Ectodermal cell (in vitro differentiated cells): ENCODE results near the gene CDH4.

Source experiments
- H3K27ac ChIP-seq: 2 replicates; pipeline ENCODE4 v1.7.0; 2013; ENCODE audit warnings: mild to moderate bottlenecking, low read depth, low read length; ENCODE audit not compliant: insufficient read depth, poor library complexity, severe bottlenecking
- H3K27me3 ChIP-seq: 2 replicates; pipeline ENCODE4 v1.7.0; 2013; ENCODE audit warnings: mild to moderate bottlenecking, low read length; ENCODE audit not compliant: insufficient read depth, control insufficient read depth, poor library complexity, severe bottlenecking
- H3K36me3 ChIP-seq: one replicate; pipeline ENCODE4 v1.7.0; 2013; ENCODE audit warnings: low read length; ENCODE audit not compliant: control insufficient read depth, insufficient read depth
- H3K4me1 ChIP-seq: one replicate; pipeline ENCODE4 v1.7.0; 2013; ENCODE audit warnings: low read length; ENCODE audit not compliant: control insufficient read depth, insufficient read depth
- H3K4me3 ChIP-seq: 2 replicates; pipeline ENCODE4 v1.7.0; 2013; ENCODE audit warnings: low read depth, low read length, control low read depth; ENCODE audit not compliant: insufficient read depth
- H3K9me3 ChIP-seq: 2 replicates; pipeline ENCODE4 v1.7.0; 2013; ENCODE audit warnings: mild to moderate bottlenecking, low read length, moderate library complexity; ENCODE audit not compliant: control insufficient read depth
- WGBS, 2 experiments: methylation state at CpG; one replicate each; pipeline ENCODE4 v1.1.7; 2013; ENCODE audit warnings: missing lambda C conversion rate in 2 of 2; 5-methylcytosine and 5-hydroxymethylcytosine counted together

The CDH4 gene

DNA sequence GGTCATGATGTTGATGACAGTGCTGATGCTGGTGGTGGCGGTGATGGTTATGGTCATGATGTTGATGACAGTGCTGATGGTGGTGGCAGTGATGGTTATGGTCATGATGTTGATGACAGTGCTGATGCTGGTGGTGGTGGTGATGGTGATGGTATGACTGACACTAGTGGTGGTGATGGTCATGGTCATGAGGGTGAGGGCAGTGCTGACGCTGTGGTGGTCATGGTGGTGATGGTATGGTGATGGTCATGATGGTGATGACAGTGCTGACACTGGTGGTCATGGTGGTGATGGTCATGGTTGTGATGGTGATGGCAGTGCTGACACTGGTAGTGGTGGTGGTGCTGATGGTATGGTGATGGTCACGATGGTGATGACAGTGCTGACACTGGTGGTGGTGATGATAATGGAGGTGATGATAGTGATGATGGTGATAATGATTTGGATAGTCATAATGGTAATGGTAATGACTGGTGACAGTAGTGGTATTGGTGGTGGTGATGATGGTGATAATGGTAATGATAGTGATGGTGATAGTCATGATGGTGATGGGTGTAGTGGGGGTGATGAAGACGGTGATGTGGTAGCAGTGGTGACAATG is 206.2 kb downstream of the CDH4 start:
- Histone ChIP-seq H3K4me3 (no peak overlapping the region), H3K27me3 (no peaks in the 10 kb centered on the region), H3K27ac (no peak overlapping the region), H3K4me1 (no peaks in the 10 kb centered on the region), H3K9me3 (no peaks in the 10 kb centered on the region), H3K36me3 (no peaks in the 10 kb centered on the region)
- WGBS, 2 experiments: 95 to 97% methylated on average over 4 of the region's 4 CpGs

DNA sequence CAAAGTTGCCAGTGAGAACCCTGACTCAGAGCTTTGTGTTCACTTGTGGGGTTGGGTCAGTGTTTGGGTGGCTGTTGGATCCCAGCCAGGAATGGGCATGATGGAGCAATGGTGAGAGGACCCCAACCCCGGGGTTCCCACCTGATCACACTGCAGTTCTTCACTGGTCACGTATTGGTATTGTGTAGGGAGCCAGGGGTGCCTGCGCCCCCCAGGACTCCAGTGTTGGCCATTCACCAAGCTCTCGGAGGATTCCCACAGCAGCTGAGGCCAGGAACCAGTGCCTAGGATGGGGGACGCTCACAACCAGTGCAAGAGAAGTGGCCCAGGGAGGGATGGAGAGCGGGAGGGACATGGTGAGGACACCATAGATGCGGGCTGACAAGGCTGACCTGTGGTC is 207.2 kb downstream of the CDH4 start:
- Histone ChIP-seq H3K27ac (no peak overlapping the region), H3K4me3 (no peak overlapping the region), H3K27me3 (no peaks in the 10 kb centered on the region), H3K4me1 (no peaks in the 10 kb centered on the region), H3K36me3 (no peaks in the 10 kb centered on the region), H3K9me3 (no peaks in the 10 kb centered on the region)
- WGBS, 2 experiments: 96% methylated on average over 7 of the region's 7 CpGs

DNA sequence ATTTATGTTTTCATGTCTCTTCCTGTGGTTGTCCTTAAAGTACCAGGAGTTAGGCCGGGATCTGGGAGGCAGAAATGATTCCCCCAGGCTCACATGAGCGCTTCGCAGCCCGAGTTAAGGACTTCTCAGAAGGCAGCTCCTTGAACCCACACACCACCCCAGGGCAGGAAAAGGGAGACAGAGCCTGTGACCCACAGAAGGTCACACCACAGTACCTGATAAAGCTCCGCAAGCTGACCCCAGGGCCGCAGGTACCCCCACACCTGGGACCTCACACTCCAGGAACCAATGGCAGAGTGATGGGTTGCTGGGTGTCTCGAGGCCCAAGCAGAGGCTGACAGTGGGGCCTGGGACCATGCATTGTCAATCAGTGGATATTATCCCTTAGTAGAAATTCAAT is 207.6 kb downstream of the CDH4 start:
- H3K27me3 ChIP-seq: no peaks in the 10 kb centered on the region
- H3K27ac ChIP-seq: no peak overlapping the region
- H3K36me3 ChIP-seq: no peaks in the 10 kb centered on the region
- no peaks in the 10 kb centered on the region for H3K4me1 ChIP-seq
- 83 to 88% methylated on average over 6 to 7 of the region's 7 CpGs for WGBS, 2 experiments
- H3K4me3 ChIP-seq: no peak overlapping the region
- H3K9me3 ChIP-seq: no peaks in the 10 kb centered on the region

DNA sequence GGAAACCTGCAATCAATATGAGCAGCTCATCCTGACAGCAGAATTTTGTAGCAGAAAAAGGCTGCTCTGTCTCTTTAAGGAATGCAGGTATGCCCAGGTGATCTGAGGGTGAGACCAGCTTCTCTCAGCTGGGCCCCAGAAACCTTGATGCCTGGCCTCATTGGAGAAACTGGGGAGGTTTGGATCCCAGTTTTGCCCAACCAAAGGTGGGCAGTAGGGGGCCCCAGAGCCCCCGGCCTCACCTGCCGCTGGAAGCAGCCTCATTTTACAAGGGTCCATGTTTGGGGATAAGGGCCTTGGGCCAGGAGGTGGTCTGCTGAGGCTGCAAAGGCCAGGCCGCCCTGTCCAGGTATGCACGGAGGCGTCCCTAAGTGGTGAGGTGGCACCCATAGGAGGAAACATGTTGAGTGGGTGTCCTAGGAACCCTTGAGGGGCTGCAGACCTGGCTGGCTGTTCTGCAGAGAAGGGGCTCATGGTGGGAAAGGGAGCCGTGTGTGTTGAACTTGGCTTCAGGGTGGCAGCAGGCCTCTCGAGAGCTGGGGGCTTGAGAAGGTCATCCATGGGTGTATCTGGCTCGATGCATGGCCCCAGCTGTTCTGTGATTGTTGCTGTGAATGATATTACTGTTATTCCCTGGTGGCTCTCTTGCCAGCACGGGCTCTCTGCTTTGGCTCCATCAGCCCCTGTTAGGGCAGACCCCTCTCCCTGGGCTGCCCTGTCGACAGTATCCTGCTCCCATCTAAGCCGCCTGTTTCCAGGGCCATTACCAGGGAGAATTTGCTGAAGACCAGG is 208.4 kb downstream of the CDH4 start:
- no peaks in the 10 kb centered on the region for H3K9me3 ChIP-seq
- H3K4me3 ChIP-seq: no peak overlapping the region
- 93 to 96% methylated on average over 11 of the region's 11 CpGs for WGBS, 2 experiments
- no peak overlapping the region for H3K27ac ChIP-seq
- no peaks in the 10 kb centered on the region for H3K27me3 ChIP-seq
- H3K36me3 ChIP-seq: no peaks in the 10 kb centered on the region
- H3K4me1 ChIP-seq: no peaks in the 10 kb centered on the region

DNA sequence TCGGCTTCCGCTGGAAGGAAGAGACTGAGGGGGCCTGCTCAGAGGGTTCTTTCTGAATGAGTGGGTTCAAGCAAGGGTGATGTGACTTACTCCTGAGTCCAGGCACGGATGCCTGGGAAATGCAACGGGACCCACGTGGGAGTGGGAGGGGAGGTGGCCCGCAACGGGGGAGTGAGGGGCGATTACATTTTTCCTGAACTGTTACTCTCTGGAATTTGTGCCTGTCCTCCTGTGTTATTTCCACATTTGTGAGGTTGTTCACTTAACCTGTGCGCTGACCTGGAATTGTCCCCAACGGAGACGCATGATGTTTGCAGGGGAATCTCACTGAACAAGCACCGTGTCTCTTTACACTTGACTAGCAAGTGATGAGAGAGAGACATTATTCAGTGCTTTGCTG is 209.4 kb downstream of the CDH4 start:
- H3K36me3 ChIP-seq: no peaks in the 10 kb centered on the region
- H3K4me3 ChIP-seq: no peak overlapping the region
- H3K27ac ChIP-seq: no peak overlapping the region
- no peaks in the 10 kb centered on the region for H3K27me3 ChIP-seq
- no peaks in the 10 kb centered on the region for H3K9me3 ChIP-seq
- 92 to 94% methylated on average over 12 of the region's 12 CpGs for WGBS, 2 experiments
- no peaks in the 10 kb centered on the region for H3K4me1 ChIP-seq

DNA sequence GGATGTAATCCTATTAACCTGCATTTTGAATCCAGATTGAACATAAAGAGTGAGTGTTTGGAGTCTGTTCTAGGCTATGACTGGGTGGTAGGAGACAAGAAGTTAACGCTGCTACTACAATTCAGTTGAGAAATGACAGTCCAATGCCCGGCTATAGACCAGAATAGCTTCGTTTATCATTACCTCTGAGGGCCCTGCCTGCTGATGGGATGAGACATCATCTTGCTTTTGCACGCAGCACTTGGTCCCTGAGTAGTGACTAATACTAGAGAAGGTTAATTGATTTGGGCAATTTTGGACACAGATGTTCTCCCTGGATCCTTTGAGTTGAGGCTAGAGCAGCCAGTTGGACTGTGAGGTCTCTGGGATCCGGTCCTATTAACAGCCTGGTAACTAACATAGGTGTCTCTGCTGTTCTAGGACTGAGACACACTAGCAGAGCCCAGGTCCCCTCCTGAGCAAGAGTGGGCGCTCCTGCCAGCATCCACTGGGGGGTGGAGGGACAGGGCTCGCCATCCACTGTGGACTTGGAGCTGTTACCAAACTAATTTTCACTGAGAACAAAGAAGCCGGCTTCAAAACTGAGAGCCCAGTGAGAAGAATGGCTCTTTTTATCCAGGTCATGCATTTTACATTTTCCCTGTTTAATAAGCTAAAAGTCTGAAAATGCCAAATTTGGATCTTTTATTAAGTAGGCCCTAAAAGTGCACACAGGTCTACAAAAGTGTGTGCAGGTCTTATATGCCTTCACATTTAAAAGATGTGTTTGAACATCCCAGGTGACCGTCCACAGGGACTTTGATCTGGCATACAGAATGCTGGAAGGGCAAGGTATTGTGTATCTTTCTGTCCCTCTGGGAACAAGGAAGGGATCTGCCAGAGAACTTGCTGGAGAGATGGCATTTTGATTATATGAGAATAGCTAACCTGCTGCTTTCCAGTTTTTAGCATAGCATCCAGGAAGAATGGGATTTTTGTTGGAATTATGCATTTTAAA is 212.5 kb downstream of the CDH4 start:
- no peaks in the 10 kb centered on the region for H3K4me1 ChIP-seq
- H3K27ac ChIP-seq: no peak overlapping the region
- H3K36me3 ChIP-seq: no peaks in the 10 kb centered on the region
- no peak overlapping the region for H3K4me3 ChIP-seq
- whole genome bisulfite sequencing, 2 experiments: 91 to 92% methylated on average over 9 of the region's 9 CpGs
- no peaks in the 10 kb centered on the region for H3K9me3 ChIP-seq
- no peaks in the 10 kb centered on the region for H3K27me3 ChIP-seq

DNA sequence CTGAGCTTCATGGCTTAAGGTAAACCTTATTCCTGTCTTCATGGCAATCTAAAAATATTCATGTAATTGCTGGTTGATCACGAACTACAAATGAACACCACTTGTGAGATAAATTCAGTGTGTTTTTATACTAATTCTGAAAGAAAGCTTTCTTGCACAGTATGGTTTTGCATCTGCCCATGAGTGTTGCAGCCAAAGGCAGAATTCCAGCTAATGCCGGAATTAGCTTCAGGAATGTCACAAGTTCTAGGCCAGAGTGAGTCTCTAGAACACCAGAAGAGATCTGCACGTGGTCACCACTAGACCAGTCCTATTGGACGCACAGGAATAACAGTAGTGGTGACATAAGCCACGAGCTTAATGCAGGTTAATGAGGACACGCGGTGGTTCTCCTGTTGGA is 223.7 kb downstream of the CDH4 start:
- Histone ChIP-seq H3K27me3 (no peaks in the 10 kb centered on the region), H3K27ac (no peak overlapping the region), H3K4me3 (no peak overlapping the region), H3K36me3 (no peaks in the 10 kb centered on the region), H3K9me3 (no peaks in the 10 kb centered on the region), H3K4me1 (no peaks in the 10 kb centered on the region)
- 93 to 94% methylated on average over 7 of the region's 7 CpGs for WGBS, 2 experiments

DNA sequence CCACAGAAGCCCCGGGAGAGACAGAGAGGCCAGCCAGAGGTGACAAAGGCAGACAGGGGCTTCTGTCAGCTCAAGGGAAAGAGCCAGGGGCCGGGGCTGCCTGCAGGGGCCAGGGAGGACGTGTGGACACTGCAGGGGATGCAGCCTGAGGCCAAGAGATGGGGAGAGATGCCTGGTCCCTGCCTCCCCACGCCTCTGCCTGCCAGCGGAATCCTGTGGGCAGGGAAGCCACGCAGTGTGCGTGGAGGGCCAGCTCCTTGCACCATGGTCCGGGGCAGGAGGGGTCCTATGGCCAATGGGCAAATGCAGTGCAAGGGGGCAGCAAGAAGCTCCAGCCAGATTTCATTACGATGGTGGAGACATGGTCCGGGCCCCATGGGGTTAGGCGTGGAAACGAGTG is 224.9 kb downstream of the CDH4 start:
- 86 to 88% methylated on average over 12 of the region's 12 CpGs for WGBS, 2 experiments
- H3K4me1 ChIP-seq: no peaks in the 10 kb centered on the region

DNA sequence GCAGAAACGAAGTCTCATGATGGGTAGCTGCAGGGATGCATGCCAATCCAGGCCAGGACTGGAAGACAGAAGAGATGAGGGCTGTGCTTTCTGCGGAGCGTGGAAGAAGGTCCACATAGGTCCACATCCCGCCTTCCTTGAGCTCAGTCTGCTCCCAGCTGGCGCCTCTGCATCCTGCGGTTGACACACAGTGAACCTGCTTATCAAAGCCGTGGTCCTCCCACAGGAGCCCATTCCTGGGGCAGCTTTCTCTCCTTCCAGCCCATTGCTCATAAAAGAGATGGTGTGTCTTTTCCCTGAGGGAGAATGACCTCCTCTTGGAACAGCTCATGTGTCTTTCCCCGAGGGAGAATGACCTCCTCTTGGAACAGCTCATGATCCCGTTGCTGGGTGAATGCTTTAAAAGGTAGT is 225.4 kb downstream of the CDH4 start:
- no peak overlapping the region for H3K27ac ChIP-seq
- no peak overlapping the region for H3K4me3 ChIP-seq
- H3K4me1 ChIP-seq: no peaks in the 10 kb centered on the region
- H3K36me3 ChIP-seq: no peaks in the 10 kb centered on the region
- no peaks in the 10 kb centered on the region for H3K27me3 ChIP-seq
- no peaks in the 10 kb centered on the region for H3K9me3 ChIP-seq
- 84 to 87% methylated on average over 9 of the region's 9 CpGs for WGBS, 2 experiments

More for the DNA sequence above, 224.9 kb downstream of the CDH4 start:
- no peaks in the 10 kb centered on the region for H3K9me3 ChIP-seq
- no peak overlapping the region for H3K4me3 ChIP-seq
- H3K27ac ChIP-seq: no peak overlapping the region
- H3K27me3 ChIP-seq: no peaks in the 10 kb centered on the region
- H3K36me3 ChIP-seq: no peaks in the 10 kb centered on the region

DNA sequence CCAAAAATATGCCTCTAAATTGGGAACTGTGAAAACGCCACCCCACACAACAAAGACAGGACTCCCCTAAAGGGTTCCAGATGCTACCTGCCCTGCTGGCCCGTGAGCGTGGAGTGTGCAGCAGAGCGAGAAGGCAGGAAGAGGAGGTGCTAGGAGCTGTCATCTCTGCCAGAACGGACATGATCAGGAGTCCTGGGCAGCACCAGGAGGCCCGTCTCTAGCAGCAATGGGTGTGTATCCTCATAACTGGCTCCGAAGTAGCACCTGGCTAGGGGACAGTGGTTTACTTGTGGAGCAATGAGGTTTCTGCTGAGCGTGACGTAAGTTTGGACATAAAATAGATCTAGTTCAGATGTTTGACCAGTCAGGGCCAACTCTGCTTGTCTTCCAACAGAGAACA is 226.0 kb downstream of the CDH4 start:
- Histone ChIP-seq H3K36me3 (no peaks in the 10 kb centered on the region), H3K4me1 (no peaks in the 10 kb centered on the region), H3K27ac (no peak overlapping the region), H3K27me3 (no peaks in the 10 kb centered on the region), H3K4me3 (no peak overlapping the region), H3K9me3 (no peaks in the 10 kb centered on the region)
- 94% methylated on average over 9 of the region's 9 CpGs for WGBS, 2 experiments
